K562 (cell line): ENCODE data around the gene C16orf86.

Experiments used
- BMI1 ChIP-seq: fragments of 150-350 bp; IDR thresholded peaks from 2 replicates; pipeline ENCODE4 v1.6.1; 2014; ENCODE audit warnings: low read length
- CTCF ChIP-seq, 3 experiments: IDR thresholded peaks in 2 of 3; conservative IDR thresholded peaks in 1 of 3; 2 replicates each; pipeline ENCODE4 v1.5.1; 2011 to 2012; ENCODE audit warnings: low read length in 3 of 3, mild to moderate bottlenecking in 3 of 3, control low read depth in 2 of 3, improper control_type of control experiment in 1 of 3, inconsistent platforms in 1 of 3, low read depth in 1 of 3, mixed read lengths in 1 of 3, moderate library complexity in 1 of 3; ENCODE audit not compliant: insufficient read depth in 2 of 3
- EP300 ChIP-seq: IDR thresholded peaks from 2 replicates; pipeline ENCODE4 v1.6.1; 2012; ENCODE audit warnings: low read length, improper control_type of control experiment
- HDAC6 ChIP-seq: IDR thresholded peaks from 2 replicates; pipeline ENCODE4 v1.6.1; 2012; ENCODE audit warnings: low read depth, mild to moderate bottlenecking, control low read depth, inconsistent platforms, low read length, moderate library complexity
- ZBTB11 ChIP-seq, 3 experiments: fragments of 200-800 bp in 1 of 3; fragments of 250-450 bp in 1 of 3; fragments of 450-650 bp in 1 of 3; sonication (Bioruptor Pico) in 1 of 3; sonication (Bioruptor generic) in 1 of 3; formaldehyde crosslinking in 1 of 3; IDR thresholded peaks; 2 replicates each; pipeline versions ENCODE4 v1.6.1 to v1.8.0; 2016 to 2022; ENCODE audit warnings: mild to moderate bottlenecking in 2 of 3, missing genetic modification characterization in 2 of 3, missing compliant biosample characterization in 1 of 3, moderate library complexity in 1 of 3
- ZNF561 ChIP-seq: fragments of 450-650 bp; formaldehyde crosslinking; conservative IDR thresholded peaks from 2 replicates; pipeline ENCODE4 v1.4.0; 2020; ENCODE audit warnings: mild to moderate bottlenecking, moderate library complexity
- TF ChIP-seq, protein P1 (sequence below): sonication (generic); formaldehyde crosslinking; IDR thresholded peaks from 2 replicates; pipeline ENCODE4 v1.8.1; 2022; ENCODE audit warnings: missing genetic modification reagents

- TF ChIP-seq ZBTB11 (CRISPR knock-in tag; IDR thresholded peaks at IDR 0.05) (no peak), BMI1 (no peak), ZNF561 (CRISPR knock-in tag) (no peak), CTCF (IDR thresholded peaks at IDR 0.05 in 2 of 3, conservative IDR thresholded peaks at IDR 0.05 in 1 of 3; ENCODE audit: insufficient read depth in 2 of 3, low read depth in 1 of 3, low read length in 3 of 3) (no peak), EP300 (no peak), HDAC6 (no peak)
- TF ChIP-seq, protein P1, sequence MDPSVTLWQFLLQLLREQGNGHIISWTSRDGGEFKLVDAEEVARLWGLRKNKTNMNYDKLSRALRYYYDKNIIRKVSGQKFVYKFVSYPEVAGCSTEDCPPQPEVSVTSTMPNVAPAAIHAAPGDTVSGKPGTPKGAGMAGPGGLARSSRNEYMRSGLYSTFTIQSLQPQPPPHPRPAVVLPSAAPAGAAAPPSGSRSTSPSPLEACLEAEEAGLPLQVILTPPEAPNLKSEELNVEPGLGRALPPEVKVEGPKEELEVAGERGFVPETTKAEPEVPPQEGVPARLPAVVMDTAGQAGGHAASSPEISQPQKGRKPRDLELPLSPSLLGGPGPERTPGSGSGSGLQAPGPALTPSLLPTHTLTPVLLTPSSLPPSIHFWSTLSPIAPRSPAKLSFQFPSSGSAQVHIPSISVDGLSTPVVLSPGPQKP (CRISPR knock-in tag): no peak
Observed at GRCh38 chr16:67685388-67686112, 18.9 kb downstream of the C16orf86 start.
